ENCODE measurements around the gene ZNF557. TPM values are rescaled to one million over a fixed set of nuclear protein-coding genes. Genes with fewer than 3 reads are reported as not detected.

ZNF557 gene
- total RNA-seq, 4 donors from 2014 or later = 3.7 to 10.1 (median 6.8) TPM

- peak overlapping the region in 3 of 4 donors; percentile 86 to 90 (median 88) for H3K27ac ChIP-seq
- H3K27me3 ChIP-seq = no peaks in the 10 kb centered on the region
- intact Hi-C loops (cut with DNase I) = no loop called here
- no peak for TF ChIP-seq CTCF (IDR thresholded peaks at IDR 0.05)
- no peak for TF ChIP-seq POLR2A (IDR thresholded peaks at IDR 0.05)
- H3K4me3 ChIP-seq = peak overlapping the region in 2 of 4 donors; percentile 90 to 98
- peaks cover 0 to 31% (median 13%) of the 10 kb centered on the region in 3 donors for H3K36me3 ChIP-seq
- peaks cover 6 to 15% (median 7%) of the 10 kb centered on the region in 3 donors for H3K4me1 ChIP-seq
- DNase-seq = no peak
- no peaks in the 10 kb centered on the region for H3K9me3 ChIP-seq
- WGBS, 2 donors = 68 to 77% methylated on average over 5 to 6 of the region's 6 CpGs
These were observed 904 bp upstream of the ZNF557 start for GRCh38 chr19:7068599-7068998.

- DNase-seq = no peak
- H3K4me1 ChIP-seq = peaks cover 6 to 15% (median 7%) of the 10 kb centered on the region in 3 donors
- H3K9me3 ChIP-seq = peaks cover 0 to 3% (median 0%) of the 10 kb centered on the region in 3 donors
- H3K4me3 ChIP-seq = peak overlapping the region; percentile 80 to 98 (median 88)
- TF ChIP-seq CTCF (IDR thresholded peaks at IDR 0.05) (peak in 1 of 6 experiments; percentile 1), POLR2A (IDR thresholded peaks at IDR 0.05) (no peak)
- peak overlapping the region; percentile 84 to 90 (median 87) for H3K27ac ChIP-seq
- intact Hi-C loops (cut with DNase I) = no loop called here
- 0% methylated on average over 4 of the region's 12 CpGs for WGBS, 2 donors
- no peaks in the 10 kb centered on the region for H3K27me3 ChIP-seq
- peaks cover 3 to 44% (median 24%) of the 10 kb centered on the region in 3 donors for H3K36me3 ChIP-seq
These were observed 362 bp downstream of the ZNF557 start for GRCh38 chr19:7069904-7070226.

- no peak overlapping the region for H3K27ac ChIP-seq
- no peak overlapping the region for H3K4me3 ChIP-seq
- peaks cover 6 to 15% (median 7%) of the 10 kb centered on the region in 3 donors for H3K4me1 ChIP-seq
- intact Hi-C loops (cut with DNase I) = no loop called here
- no peak for DNase-seq
- peaks cover 0 to 30% (median 16%) of the 10 kb centered on the region in 3 donors for H3K9me3 ChIP-seq
- WGBS, 2 donors = 95 to 96% methylated on average over 6 of the region's 6 CpGs
- H3K36me3 ChIP-seq = peaks cover 28 to 71% (median 50%) of the 10 kb centered on the region in 3 donors
- TF ChIP-seq CTCF (IDR thresholded peaks at IDR 0.05) (no peak), POLR2A (IDR thresholded peaks at IDR 0.05) (no peak)
- H3K27me3 ChIP-seq = no peaks in the 10 kb centered on the region
These were observed 3.0 kb downstream of the ZNF557 start for GRCh38 chr19:7072541-7072940.

GRCh38 chr19:7074705-7075282, 5.3 kb downstream of the ZNF557 start:
- WGBS, 2 donors = 95 to 100% methylated on average over 6 to 8 of the region's 29 CpGs
- Histone ChIP-seq H3K4me1 (peaks cover 6 to 14% (median 7%) of the 10 kb centered on the region in 3 donors), H3K9me3 (peaks cover 0 to 52% (median 38%) of the 10 kb centered on the region in 3 donors), H3K4me3 (no peak overlapping the region), H3K27ac (no peak overlapping the region), H3K36me3 (peaks cover 46 to 93% (median 72%) of the 10 kb centered on the region in 3 donors), H3K27me3 (no peaks in the 10 kb centered on the region)
- intact Hi-C loops (cut with DNase I) = no loop called here
- TF ChIP-seq CTCF (IDR thresholded peaks at IDR 0.05) = no peak
- no peak for DNase-seq

- H3K9me3 ChIP-seq = peaks cover under 1 to 66% (median 52%) of the 10 kb centered on the region in 3 donors
- peaks cover 0 to under 1% (median 0%) of the 10 kb centered on the region in 3 donors for H3K4me1 ChIP-seq
- intact Hi-C loops (cut with DNase I) = no loop called here
- no peak overlapping the region for H3K27ac ChIP-seq
- 97 to 100% methylated on average over 5 of the region's 6 CpGs for WGBS, 2 donors
- no peak for TF ChIP-seq POLR2A (IDR thresholded peaks at IDR 0.05)
- no peak for TF ChIP-seq CTCF (IDR thresholded peaks at IDR 0.05)
- H3K36me3 ChIP-seq = peaks cover 60 to 100% (median 86%) of the 10 kb centered on the region in 3 donors
- H3K27me3 ChIP-seq = no peaks in the 10 kb centered on the region
- H3K4me3 ChIP-seq = no peak overlapping the region
- DNase-seq = no peak
These were observed 6.6 kb downstream of the ZNF557 start for GRCh38 chr19:7076151-7076550.

All from esophagus squamous epithelium (tissue), 5 donors.